HEK293 (cell line): Measurements from ENCODE around the gene CSF1.
"Not testable (repeated sequence)": the region's sequence is repeated elsewhere in the genome, so short reads cannot be mapped to it uniquely, and the experiment has no call there.

ENCODE experiments used
- CTCF ChIA-PET: fragments of 350-600 bp; formaldehyde crosslinking; extraction: SDS; loops from one replicate; lab custom pipeline; 2021; ENCODE audit warnings: antibody characterized with exemption; lab: Yijun Ruan, JAX
- POLR2A ChIA-PET: fragments of 300-600 bp; formaldehyde crosslinking; extraction: SDS; loops from one replicate; lab custom pipeline; 2020; ENCODE audit warnings: antibody characterized with exemption, inconsistent platforms; lab: Yijun Ruan, JAX
- H3K27ac ChIP-seq: fragments of 200-500 bp; sonication (Bioruptor generic); 2 replicates; pipeline ENCODE4 v1.5.1; 2014; ENCODE audit warnings: low read depth, low read length, control low read depth, inconsistent platforms; ENCODE audit errors: extremely low read depth
- H3K36me3 ChIP-seq, 2 experiments: fragments of 200-500 bp in 1 of 2; sonication (Bioruptor generic) in 1 of 2; 1 replicate in 1 of 2; 2 replicates in 1 of 2; pipeline ENCODE4 v1.5.1; 2014 to 2017; ENCODE audit warnings: inconsistent platforms in 2 of 2, low read length in 2 of 2; ENCODE audit not compliant: control insufficient read depth in 2 of 2, insufficient read depth in 1 of 2
- H3K4me1 ChIP-seq: fragments of 200-500 bp; sonication (Bioruptor generic); 2 replicates; pipeline ENCODE4 v1.5.1; 2014; ENCODE audit warnings: mild to moderate bottlenecking, low read length, inconsistent platforms; ENCODE audit not compliant: control insufficient read depth, insufficient read depth
- H3K4me3 ChIP-seq: 2 replicates; pipeline ENCODE4 v1.5.1; 2011; ENCODE audit warnings: low read depth, mild to moderate bottlenecking, control low read depth, low read length, moderate library complexity
- H3K9me3 ChIP-seq: fragments of 200-500 bp; sonication (Bioruptor generic); 2 replicates; pipeline ENCODE4 v1.5.1; 2014; ENCODE audit warnings: low read depth, low read length, inconsistent platforms; ENCODE audit not compliant: control insufficient read depth, insufficient read depth
- BCL6B ChIP-seq: fragments of 450-650 bp; formaldehyde crosslinking; IDR thresholded peaks from 2 replicates; pipeline ENCODE4 v1.5.1; 2017; ENCODE audit warnings: missing biosample characterization, missing genetic modification characterization
- GFI1B ChIP-seq: fragments of 450-650 bp; formaldehyde crosslinking; IDR thresholded peaks from 2 replicates; pipeline ENCODE4 v1.5.1; 2016; ENCODE audit warnings: missing biosample characterization, missing genetic modification characterization
- OVOL3 ChIP-seq: fragments of 450-650 bp; formaldehyde crosslinking; IDR thresholded peaks from 2 replicates; pipeline ENCODE4 v1.5.1; 2016; ENCODE audit warnings: missing biosample characterization, missing genetic modification characterization
- PRDM4 ChIP-seq: fragments of 450-650 bp; formaldehyde crosslinking; IDR thresholded peaks from 2 replicates; pipeline ENCODE4 v1.5.1; 2017; ENCODE audit warnings: missing biosample characterization, missing genetic modification characterization
- ZBTB7A ChIP-seq: fragments of 450-650 bp; formaldehyde crosslinking; IDR thresholded peaks from 2 replicates; pipeline ENCODE4 v1.5.1; 2016; ENCODE audit warnings: low read depth, missing biosample characterization, missing genetic modification characterization
- ZNF121 ChIP-seq: fragments of 450-650 bp; formaldehyde crosslinking; IDR thresholded peaks from 2 replicates; pipeline ENCODE4 v1.5.1; 2016; ENCODE audit warnings: missing biosample characterization, missing genetic modification characterization
- ZNF146 ChIP-seq: fragments of 450-650 bp; formaldehyde crosslinking; IDR thresholded peaks from 2 replicates; pipeline ENCODE4 v1.5.1; 2016; ENCODE audit warnings: missing biosample characterization, missing genetic modification characterization
- ZNF157 ChIP-seq: fragments of 450-650 bp; formaldehyde crosslinking; IDR thresholded peaks from 2 replicates; pipeline ENCODE4 v1.5.1; 2016; ENCODE audit warnings: missing biosample characterization, missing genetic modification characterization
- ZNF19 ChIP-seq: fragments of 450-650 bp; formaldehyde crosslinking; IDR thresholded peaks from 2 replicates; pipeline ENCODE4; 2016; ENCODE audit warnings: missing biosample characterization, missing genetic modification characterization, low read depth
- ZNF223 ChIP-seq: fragments of 450-650 bp; formaldehyde crosslinking; IDR thresholded peaks from 2 replicates; pipeline ENCODE4 v1.5.1; 2016; ENCODE audit warnings: missing biosample characterization, missing genetic modification characterization
- ZNF292 ChIP-seq: fragments of 450-650 bp; formaldehyde crosslinking; IDR thresholded peaks from 2 replicates; pipeline ENCODE4 v1.5.1; 2016; ENCODE audit warnings: low read depth, missing biosample characterization, missing genetic modification characterization, borderline replicate concordance
- ZNF324 ChIP-seq: fragments of 450-650 bp; formaldehyde crosslinking; IDR thresholded peaks from 2 replicates; pipeline ENCODE4 v1.5.1; 2016; ENCODE audit warnings: missing biosample characterization, missing genetic modification characterization
- ZNF391 ChIP-seq: fragments of 450-650 bp; formaldehyde crosslinking; IDR thresholded peaks from 2 replicates; pipeline ENCODE4 v1.5.1; 2016; ENCODE audit warnings: low read depth, missing biosample characterization, missing genetic modification characterization, borderline replicate concordance
- ZNF510 ChIP-seq: fragments of 450-650 bp; formaldehyde crosslinking; IDR thresholded peaks from 2 replicates; pipeline ENCODE4 v1.5.1; 2018; ENCODE audit warnings: mild to moderate bottlenecking, missing genetic modification characterization, missing biosample characterization; ENCODE audit not compliant: insufficient replicate concordance
- ZNF555 ChIP-seq: fragments of 450-650 bp; formaldehyde crosslinking; conservative IDR thresholded peaks from 2 replicates; pipeline ENCODE4 v1.5.1; 2017; ENCODE audit warnings: missing biosample characterization, mild to moderate bottlenecking, missing genetic modification characterization, inconsistent platforms
- ZNF670 ChIP-seq: fragments of 450-650 bp; formaldehyde crosslinking; IDR thresholded peaks from 2 replicates; pipeline ENCODE4 v1.5.1; 2016; ENCODE audit warnings: missing biosample characterization, missing genetic modification characterization, low read depth
- TF ChIP-seq, protein P1 (sequence below): fragments of 450-650 bp; formaldehyde crosslinking; IDR thresholded peaks from 2 replicates; pipeline ENCODE4 v1.5.1; 2016; ENCODE audit warnings: missing biosample characterization, missing genetic modification characterization
- TF ChIP-seq, protein P2 (sequence below): fragments of 450-650 bp; formaldehyde crosslinking; IDR thresholded peaks from 2 replicates; pipeline ENCODE4 v1.5.1; 2016; ENCODE audit warnings: missing biosample characterization, missing genetic modification characterization
- TF ChIP-seq, protein P3 (sequence below): fragments of 450-650 bp; formaldehyde crosslinking; IDR thresholded peaks from 2 replicates; pipeline ENCODE4 v1.5.1; 2016; ENCODE audit warnings: missing biosample characterization, missing genetic modification characterization
- TF ChIP-seq, protein P4 (sequence below): fragments of 450-650 bp; formaldehyde crosslinking; IDR thresholded peaks from 2 replicates; pipeline ENCODE4 v1.5.1; 2016; ENCODE audit warnings: missing biosample characterization, missing genetic modification characterization
- TF ChIP-seq, protein P5 (sequence below): fragments of 450-650 bp; IDR thresholded peaks from 2 replicates; pipeline ENCODE4 v1.5.1; 2018; ENCODE audit warnings: missing biosample characterization, mild to moderate bottlenecking, missing genetic modification characterization

Gene CSF1

GRCh38 chr1:109861616-109862015 lies 49.0 kb upstream of the CSF1 start:
- POLR2A ChIA-PET, H3K27ac ChIP-seq, H3K4me1 ChIP-seq, H3K9me3 ChIP-seq, H3K4me3 ChIP-seq, CTCF ChIA-PET, H3K36me3 ChIP-seq: not testable (repeated sequence)
- TF ChIP-seq, protein P1, sequence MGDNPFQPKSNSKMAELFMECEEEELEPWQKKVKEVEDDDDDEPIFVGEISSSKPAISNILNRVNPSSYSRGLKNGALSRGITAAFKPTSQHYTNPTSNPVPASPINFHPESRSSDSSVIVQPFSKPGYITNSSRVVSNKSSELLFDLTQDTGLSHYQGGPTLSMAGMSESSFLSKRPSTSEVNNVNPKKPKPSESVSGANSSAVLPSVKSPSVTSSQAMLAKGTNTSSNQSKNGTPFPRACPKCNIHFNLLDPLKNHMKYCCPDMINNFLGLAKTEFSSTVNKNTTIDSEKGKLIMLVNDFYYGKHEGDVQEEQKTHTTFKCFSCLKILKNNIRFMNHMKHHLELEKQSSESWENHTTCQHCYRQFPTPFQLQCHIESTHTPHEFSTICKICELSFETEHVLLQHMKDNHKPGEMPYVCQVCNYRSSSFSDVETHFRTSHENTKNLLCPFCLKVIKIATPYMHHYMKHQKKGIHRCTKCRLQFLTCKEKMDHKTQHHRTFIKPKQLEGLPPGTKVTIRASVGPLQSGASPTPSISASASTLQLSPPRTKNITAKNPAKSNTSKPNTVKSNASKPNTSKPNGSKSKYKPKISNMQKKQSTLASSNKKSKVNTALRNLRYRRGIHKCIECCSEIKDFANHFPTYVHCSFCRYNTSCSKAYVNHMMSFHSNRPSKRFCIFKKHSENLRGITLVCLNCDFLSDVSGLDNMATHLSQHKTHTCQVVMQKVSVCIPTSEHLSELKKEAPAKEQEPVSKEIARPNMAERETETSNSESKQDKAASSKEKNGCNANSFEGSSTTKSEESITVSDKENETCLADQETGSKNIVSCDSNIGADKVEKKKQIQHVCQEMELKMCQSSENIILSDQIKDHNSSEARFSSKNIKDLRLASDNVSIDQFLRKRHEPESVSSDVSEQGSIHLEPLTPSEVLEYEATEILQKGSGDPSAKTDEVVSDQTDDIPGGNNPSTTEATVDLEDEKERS, result 0 out of 2 replicates have a peak, but pooled peaks have one; percentile 49
- TF ChIP-seq ZNF146, result peak; percentile 93
- TF ChIP-seq, protein P2, sequence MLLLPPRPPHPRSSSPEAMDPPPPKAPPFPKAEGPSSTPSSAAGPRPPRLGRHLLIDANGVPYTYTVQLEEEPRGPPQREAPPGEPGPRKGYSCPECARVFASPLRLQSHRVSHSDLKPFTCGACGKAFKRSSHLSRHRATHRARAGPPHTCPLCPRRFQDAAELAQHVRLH (tag by site-specific recombination), result 0 out of 2 replicates have a peak, but pooled peaks have one; percentile 38

- Histone ChIP-seq H3K4me1 (no peaks in the 10 kb centered on the region), H3K9me3 (no peaks in the 10 kb centered on the region), H3K27ac (no peak overlapping the region), H3K36me3 (no peaks in the 10 kb centered on the region), H3K4me3 (no peak overlapping the region)
- no peak for TF ChIP-seq ZNF157 (tag by site-specific recombination)
- TF ChIP-seq, protein P3, sequence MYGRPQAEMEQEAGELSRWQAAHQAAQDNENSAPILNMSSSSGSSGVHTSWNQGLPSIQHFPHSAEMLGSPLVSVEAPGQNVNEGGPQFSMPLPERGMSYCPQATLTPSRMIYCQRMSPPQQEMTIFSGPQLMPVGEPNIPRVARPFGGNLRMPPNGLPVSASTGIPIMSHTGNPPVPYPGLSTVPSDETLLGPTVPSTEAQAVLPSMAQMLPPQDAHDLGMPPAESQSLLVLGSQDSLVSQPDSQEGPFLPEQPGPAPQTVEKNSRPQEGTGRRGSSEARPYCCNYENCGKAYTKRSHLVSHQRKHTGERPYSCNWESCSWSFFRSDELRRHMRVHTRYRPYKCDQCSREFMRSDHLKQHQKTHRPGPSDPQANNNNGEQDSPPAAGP (tag by site-specific recombination), result no peak
- TF ChIP-seq ZNF391 (tag by site-specific recombination), result no peak
- no peak for TF ChIP-seq ZNF121
- TF ChIP-seq GFI1B (tag by site-specific recombination), result no peak
- TF ChIP-seq ZNF223 (tag by site-specific recombination), result no peak
- no peak for TF ChIP-seq ZNF19 (tag by site-specific recombination)
- TF ChIP-seq ZNF670 (tag by site-specific recombination), result no peak
- TF ChIP-seq ZNF324, result no peak
- TF ChIP-seq ZBTB7A (tag by site-specific recombination), result no peak
- no peak for TF ChIP-seq ZNF555
- no peak for TF ChIP-seq PRDM4 (tag by site-specific recombination)
- TF ChIP-seq ZNF510 (tag by site-specific recombination), result no peak
- TF ChIP-seq ZNF292, result no peak
- no peak for TF ChIP-seq BCL6B
- TF ChIP-seq, protein P4, sequence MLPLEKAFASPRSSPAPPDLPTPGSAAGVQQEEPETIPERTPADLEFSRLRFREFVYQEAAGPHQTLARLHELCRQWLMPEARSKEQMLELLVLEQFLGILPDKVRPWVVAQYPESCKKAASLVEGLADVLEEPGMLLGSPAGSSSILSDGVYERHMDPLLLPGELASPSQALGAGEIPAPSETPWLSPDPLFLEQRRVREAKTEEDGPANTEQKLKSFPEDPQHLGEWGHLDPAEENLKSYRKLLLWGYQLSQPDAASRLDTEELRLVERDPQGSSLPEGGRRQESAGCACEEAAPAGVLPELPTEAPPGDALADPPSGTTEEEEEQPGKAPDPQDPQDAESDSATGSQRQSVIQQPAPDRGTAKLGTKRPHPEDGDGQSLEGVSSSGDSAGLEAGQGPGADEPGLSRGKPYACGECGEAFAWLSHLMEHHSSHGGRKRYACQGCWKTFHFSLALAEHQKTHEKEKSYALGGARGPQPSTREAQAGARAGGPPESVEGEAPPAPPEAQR (tag by site-specific recombination), result no peak
- TF ChIP-seq, protein P5, sequence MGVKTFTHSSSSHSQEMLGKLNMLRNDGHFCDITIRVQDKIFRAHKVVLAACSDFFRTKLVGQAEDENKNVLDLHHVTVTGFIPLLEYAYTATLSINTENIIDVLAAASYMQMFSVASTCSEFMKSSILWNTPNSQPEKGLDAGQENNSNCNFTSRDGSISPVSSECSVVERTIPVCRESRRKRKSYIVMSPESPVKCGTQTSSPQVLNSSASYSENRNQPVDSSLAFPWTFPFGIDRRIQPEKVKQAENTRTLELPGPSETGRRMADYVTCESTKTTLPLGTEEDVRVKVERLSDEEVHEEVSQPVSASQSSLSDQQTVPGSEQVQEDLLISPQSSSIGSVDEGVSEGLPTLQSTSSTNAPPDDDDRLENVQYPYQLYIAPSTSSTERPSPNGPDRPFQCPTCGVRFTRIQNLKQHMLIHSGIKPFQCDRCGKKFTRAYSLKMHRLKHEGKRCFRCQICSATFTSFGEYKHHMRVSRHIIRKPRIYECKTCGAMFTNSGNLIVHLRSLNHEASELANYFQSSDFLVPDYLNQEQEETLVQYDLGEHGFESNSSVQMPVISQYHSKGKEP (tag by site-specific recombination), result no peak
- TF ChIP-seq OVOL3 (tag by site-specific recombination), result no peak
- ChIA-PET CTCF (interaction anchor here (0.7 kb wide), 1 partner anchor 146 kb away, joined by 3 read pairs; no protein-coding TSS in a partner anchor), POLR2A (no interaction called here)
Observed at GRCh38 chr1:109863667-109864046, 47.0 kb upstream of the CSF1 start.
